ENCODE data around the gene TRABD2B. TPM values are rescaled to one million over a fixed set of nuclear protein-coding genes. Genes with fewer than 3 reads are reported as not detected.

TRABD2B gene
- total and polyA plus RNA-seq, 2 experiments from 2014 or later, result 1.6 to 2.0 TPM

DNA sequence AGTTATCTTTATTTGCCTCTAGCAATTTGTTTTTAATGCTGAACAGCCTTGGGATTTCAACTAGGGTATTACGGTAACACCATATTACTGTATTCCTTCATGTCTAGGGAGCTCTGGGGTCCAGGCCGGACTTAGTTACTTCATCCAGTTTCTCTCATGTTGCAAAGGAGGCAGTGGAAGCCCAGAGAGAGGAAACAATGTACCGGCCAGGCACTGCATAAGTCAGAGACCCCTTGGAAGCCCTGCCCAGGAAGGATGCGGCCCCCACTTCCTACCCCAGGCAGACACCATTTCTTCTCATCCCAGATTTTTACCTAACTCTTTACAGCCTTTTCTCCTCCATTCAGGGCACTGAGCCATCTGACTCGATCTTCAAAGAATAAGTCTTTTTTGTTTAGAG is 32.5 kb downstream of the TRABD2B start:
- Histone ChIP-seq H3K36me3 (ENCODE audit: insufficient read depth) (no peaks in the 10 kb centered on the region), H3K4me3 (no peak overlapping the region), H4K20me1 (replicated peaks; ENCODE audit: insufficient read depth) (no peaks in the 10 kb centered on the region; the same call in 1 of the 2 replicates), H3K4me1 (ENCODE audit: insufficient read depth) (no peaks in the 10 kb centered on the region), H3K27ac (ENCODE audit: low read depth) (no peak overlapping the region), H3K4me2 (no peak overlapping the region), H3K9me2 (ENCODE audit: insufficient read depth) (no peaks in the 10 kb centered on the region), H3F3A (replicated peaks; ENCODE audit: low read depth) (no peaks in the 10 kb centered on the region), H3K79me2 (replicated peaks; ENCODE audit: insufficient read depth) (no peaks in the 10 kb centered on the region; the same call in 1 of the 2 replicates), H3K27me3 (ENCODE audit: insufficient read depth) (no peaks in the 10 kb centered on the region), H2AFZ (no peak overlapping the region)
- H3K36me3 Mint-ChIP-seq (ENCODE audit: low read depth), result no peaks in the 10 kb centered on the region
- H3K4me3 Mint-ChIP-seq, result no peak overlapping the region
- DNase-seq (ENCODE audit: low spot score), result no peak
- TF ChIP-seq STAT1 (IDR thresholded peaks at IDR 0.05; ENCODE audit: unreplicated experiment) (no peak), REST (IDR thresholded peaks at IDR 0.05; ENCODE audit: unreplicated experiment) (no peak), JUNB (IDR thresholded peaks at IDR 0.05; ENCODE audit: unreplicated experiment) (no peak), ZNF462 (CRISPR knock-in tag; IDR thresholded peaks at IDR 0.05) (no peak), CREB1 (CRISPR knock-in tag; IDR thresholded peaks at IDR 0.05; ENCODE audit: low read depth) (no peak), NANOG (IDR thresholded peaks at IDR 0.05; ENCODE audit: borderline replicate concordance) (no peak), ZNF114 (CRISPR knock-in tag; IDR thresholded peaks at IDR 0.05) (no peak), POLR2AphosphoS5 (IDR thresholded peaks at IDR 0.05; ENCODE audit: low read depth) (no peak), ETS1 (IDR thresholded peaks at IDR 0.05) (no peak), EZH2 (IDR thresholded peaks at IDR 0.05; ENCODE audit: low read depth, unreplicated experiment) (no peak), ZNF331 (CRISPR knock-in tag; IDR thresholded peaks at IDR 0.05; ENCODE audit: low read depth) (no peak), EZH2phosphoT487 (IDR thresholded peaks at IDR 0.05; ENCODE audit: unreplicated experiment) (no peak)
- TF ChIP-seq, protein P1, sequence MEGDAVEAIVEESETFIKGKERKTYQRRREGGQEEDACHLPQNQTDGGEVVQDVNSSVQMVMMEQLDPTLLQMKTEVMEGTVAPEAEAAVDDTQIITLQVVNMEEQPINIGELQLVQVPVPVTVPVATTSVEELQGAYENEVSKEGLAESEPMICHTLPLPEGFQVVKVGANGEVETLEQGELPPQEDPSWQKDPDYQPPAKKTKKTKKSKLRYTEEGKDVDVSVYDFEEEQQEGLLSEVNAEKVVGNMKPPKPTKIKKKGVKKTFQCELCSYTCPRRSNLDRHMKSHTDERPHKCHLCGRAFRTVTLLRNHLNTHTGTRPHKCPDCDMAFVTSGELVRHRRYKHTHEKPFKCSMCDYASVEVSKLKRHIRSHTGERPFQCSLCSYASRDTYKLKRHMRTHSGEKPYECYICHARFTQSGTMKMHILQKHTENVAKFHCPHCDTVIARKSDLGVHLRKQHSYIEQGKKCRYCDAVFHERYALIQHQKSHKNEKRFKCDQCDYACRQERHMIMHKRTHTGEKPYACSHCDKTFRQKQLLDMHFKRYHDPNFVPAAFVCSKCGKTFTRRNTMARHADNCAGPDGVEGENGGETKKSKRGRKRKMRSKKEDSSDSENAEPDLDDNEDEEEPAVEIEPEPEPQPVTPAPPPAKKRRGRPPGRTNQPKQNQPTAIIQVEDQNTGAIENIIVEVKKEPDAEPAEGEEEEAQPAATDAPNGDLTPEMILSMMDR (conservative IDR thresholded peaks at IDR 0.05; ENCODE audit: low read depth in 2 of 2), result no peak
- H3K9me3 Mint-ChIP-seq, result peaks cover 16% of the 10 kb centered on the region; the same call in 2 of the 3 replicates
- H3K27me3 Mint-ChIP-seq (ENCODE audit: insufficient read depth, low read depth, poor library complexity), result peaks cover 2% of the 10 kb centered on the region
- H3K27ac Mint-ChIP-seq, result no peak overlapping the region; the same call in 1 of the 2 replicates
- no peak for ATAC-seq
- H3K4me1 Mint-ChIP-seq, result peaks cover 31% of the 10 kb centered on the region
